ENCODE data around the gene PIGU. TPM values are rescaled to one million over a fixed set of nuclear protein-coding genes. Genes with fewer than 3 reads are reported as not detected.

Gene PIGU
- total and polyA plus RNA-seq, 2 of the 13 experiments (the other 11 are each of a cell fraction or from before 2014, with no cell fraction given), result 45.5 to 231 TPM

- TF ChIP-seq ZNF740 (CRISPR knock-in tag; IDR thresholded peaks at IDR 0.05) (no peak), ZNF788 (CRISPR knock-in tag; IDR thresholded peaks at IDR 0.05; ENCODE audit: borderline replicate concordance) (no peak), FOXA1 (IDR thresholded peaks at IDR 0.05) (no peak), FOXA1 (CRISPR knock-in tag; IDR thresholded peaks at IDR 0.05) (no peak), ARID5B (CRISPR knock-in tag; IDR thresholded peaks at IDR 0.05) (peak; percentile 74), ZBTB4 (CRISPR knock-in tag; IDR thresholded peaks at IDR 0.05; ENCODE audit: borderline replicate concordance) (no peak; the same call in 1 of the 2 replicates), ATF7 (IDR thresholded peaks at IDR 0.05) (no peak), ATF7 (CRISPR knock-in tag; IDR thresholded peaks at IDR 0.05) (no peak), SMARCC2 (IDR thresholded peaks at IDR 0.05) (no peak), ZNF589 (CRISPR knock-in tag; conservative IDR thresholded peaks at IDR 0.05) (no peak), ZKSCAN8 (CRISPR knock-in tag; IDR thresholded peaks at IDR 0.05; ENCODE audit: borderline replicate concordance) (no peak), TOE1 (CRISPR knock-in tag; IDR thresholded peaks at IDR 0.05) (no peak), MEIS1 (CRISPR knock-in tag; IDR thresholded peaks at IDR 0.05; ENCODE audit: borderline replicate concordance) (no peak), ZNF256 (CRISPR knock-in tag; conservative IDR thresholded peaks at IDR 0.05) (no peak), CENPBD1 (CRISPR knock-in tag; IDR thresholded peaks at IDR 0.05; ENCODE audit: borderline replicate concordance, low read depth) (no peak), TERF1 (CRISPR knock-in tag; IDR thresholded peaks at IDR 0.05) (no peak), ETV5 (CRISPR knock-in tag; IDR thresholded peaks at IDR 0.05; ENCODE audit: borderline replicate concordance) (no peak), ZBTB44 (CRISPR knock-in tag; IDR thresholded peaks at IDR 0.05) (no peak), JDP2 (CRISPR knock-in tag; IDR thresholded peaks at IDR 0.05; ENCODE audit: borderline replicate concordance) (no peak), MED13 (CRISPR knock-in tag; IDR thresholded peaks at IDR 0.05) (no peak), NFE2 (CRISPR knock-in tag; IDR thresholded peaks at IDR 0.05) (no peak)
These were observed 42.5 kb downstream of the PIGU start (continued) for GRCh38 chr20:34634392-34634791.
